Ascending aorta (tissue), 2 donors: Measurements from ENCODE around the gene GALNT13. TPM values are rescaled to one million over a fixed set of nuclear protein-coding genes. Genes with fewer than 3 reads are reported as not detected.

Source experiments
- DNase-seq, 2 donors: peaks; one replicate each; pipeline ENCODE4 v3.0.0-alpha.2; 2019; ENCODE audit warnings: low spot score in 2 of 2
- H3K27ac ChIP-seq, 2 donors: fragments of 200-600 bp; sonication (generic); one replicate each; pipeline ENCODE4 v1.5.1; 2016 to 2017; ENCODE audit warnings: mild to moderate bottlenecking in 1 of 2
- H3K27me3 ChIP-seq: fragments of 200-600 bp; sonication (generic); one replicate; pipeline ENCODE4 v1.5.1; 2017
- H3K36me3 ChIP-seq, 2 donors: fragments of 200-600 bp; sonication (generic); one replicate each; pipeline ENCODE4 v1.5.1; 2016
- H3K4me1 ChIP-seq, 2 donors: fragments of 200-600 bp; sonication (generic); one replicate each; pipeline ENCODE4 v1.5.1; 2016 to 2017; ENCODE audit warnings: mild to moderate bottlenecking in 1 of 2
- H3K4me3 ChIP-seq, 2 donors: fragments of 200-600 bp; sonication (generic); one replicate each; pipeline ENCODE4 v1.5.1; 2016 to 2017; ENCODE audit warnings: mild to moderate bottlenecking in 1 of 2
- H3K9me3 ChIP-seq, 2 donors: fragments of 200-600 bp; sonication (generic); one replicate each; pipeline ENCODE4 v1.5.1; 2016
- intact Hi-C: fragments of 100-400 bp; cut with DNase I; formaldehyde crosslinking; loops from one replicate; pipeline ENCODE4 v1.15.1; 2023
- total RNA-seq: library from RNA; depleted of rRNA; stranded (reverse); fragments of >200 nt; gene quantifications from one replicate; pipeline ENCODE4 v1.1.0, GENCODE V29; 2016
- TF ChIP-seq, protein P1 (sequence below), 3 experiments: fragments of 200-600 bp in 2 of 3; fragments of 450-650 bp in 1 of 3; sonication (generic) in 2 of 3; IDR thresholded peaks; one replicate each; pipeline ENCODE4 v1.5.1; 2016 to 2019; ENCODE audit warnings: antibody characterized with exemption in 3 of 3, mild to moderate bottlenecking in 1 of 3, moderate library complexity in 1 of 3

Gene GALNT13
- total RNA-seq, 1 donor from 2014 or later, result not detected

GRCh38 chr2:153971250-153971649, 99.5 kb downstream of the GALNT13 start:
- H3K27me3 ChIP-seq, result no peaks in the 10 kb centered on the region
- no peaks in the 10 kb centered on the region for H3K4me1 ChIP-seq
- no peak overlapping the region for H3K27ac ChIP-seq
- TF ChIP-seq, protein P1, sequence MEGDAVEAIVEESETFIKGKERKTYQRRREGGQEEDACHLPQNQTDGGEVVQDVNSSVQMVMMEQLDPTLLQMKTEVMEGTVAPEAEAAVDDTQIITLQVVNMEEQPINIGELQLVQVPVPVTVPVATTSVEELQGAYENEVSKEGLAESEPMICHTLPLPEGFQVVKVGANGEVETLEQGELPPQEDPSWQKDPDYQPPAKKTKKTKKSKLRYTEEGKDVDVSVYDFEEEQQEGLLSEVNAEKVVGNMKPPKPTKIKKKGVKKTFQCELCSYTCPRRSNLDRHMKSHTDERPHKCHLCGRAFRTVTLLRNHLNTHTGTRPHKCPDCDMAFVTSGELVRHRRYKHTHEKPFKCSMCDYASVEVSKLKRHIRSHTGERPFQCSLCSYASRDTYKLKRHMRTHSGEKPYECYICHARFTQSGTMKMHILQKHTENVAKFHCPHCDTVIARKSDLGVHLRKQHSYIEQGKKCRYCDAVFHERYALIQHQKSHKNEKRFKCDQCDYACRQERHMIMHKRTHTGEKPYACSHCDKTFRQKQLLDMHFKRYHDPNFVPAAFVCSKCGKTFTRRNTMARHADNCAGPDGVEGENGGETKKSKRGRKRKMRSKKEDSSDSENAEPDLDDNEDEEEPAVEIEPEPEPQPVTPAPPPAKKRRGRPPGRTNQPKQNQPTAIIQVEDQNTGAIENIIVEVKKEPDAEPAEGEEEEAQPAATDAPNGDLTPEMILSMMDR (IDR thresholded peaks at IDR 0.05), result no peak
- no peak overlapping the region for H3K4me3 ChIP-seq
- no peaks in the 10 kb centered on the region for H3K36me3 ChIP-seq
- intact Hi-C loops, result no loop called here
- H3K9me3 ChIP-seq, result no peaks in the 10 kb centered on the region
- no peak for DNase-seq

GRCh38 chr2:153971855-153972254, 100.1 kb downstream of the GALNT13 start:
- TF ChIP-seq, protein P1 (IDR thresholded peaks at IDR 0.05), result no peak

GRCh38 chr2:153972412-153972811, 100.7 kb downstream of the GALNT13 start:
- no peaks in the 10 kb centered on the region for H3K27me3 ChIP-seq
- DNase-seq, result no peak
- no peak overlapping the region for H3K4me3 ChIP-seq
- no peak overlapping the region for H3K27ac ChIP-seq
- H3K4me1 ChIP-seq, result no peaks in the 10 kb centered on the region
- TF ChIP-seq, protein P1 (IDR thresholded peaks at IDR 0.05), result no peak
- H3K9me3 ChIP-seq, result no peaks in the 10 kb centered on the region
- intact Hi-C loops, result no loop called here
- no peaks in the 10 kb centered on the region for H3K36me3 ChIP-seq

More at GRCh38 chr2:153971855-153972254, 100.1 kb downstream of the GALNT13 start:
- Histone ChIP-seq H3K9me3 (no peaks in the 10 kb centered on the region), H3K4me1 (no peaks in the 10 kb centered on the region), H3K27me3 (no peaks in the 10 kb centered on the region), H3K4me3 (no peak overlapping the region), H3K27ac (no peak overlapping the region), H3K36me3 (no peaks in the 10 kb centered on the region)
- DNase-seq, result no peak
- intact Hi-C loops, result no loop called here

GRCh38 chr2:153986488-153987229, 114.9 kb downstream of the GALNT13 start:
- Histone ChIP-seq H3K36me3 (no peaks in the 10 kb centered on the region), H3K4me3 (no peak overlapping the region), H3K4me1 (no peaks in the 10 kb centered on the region), H3K9me3 (no peaks in the 10 kb centered on the region), H3K27me3 (no peaks in the 10 kb centered on the region), H3K27ac (no peak overlapping the region)
- intact Hi-C loops, result loop anchor here (10.0 kb wide), 1 partner anchor 278 kb away; no protein-coding TSS in a partner anchor
- no peak for DNase-seq
- TF ChIP-seq, protein P1 (IDR thresholded peaks at IDR 0.05), result no peak

DNA sequence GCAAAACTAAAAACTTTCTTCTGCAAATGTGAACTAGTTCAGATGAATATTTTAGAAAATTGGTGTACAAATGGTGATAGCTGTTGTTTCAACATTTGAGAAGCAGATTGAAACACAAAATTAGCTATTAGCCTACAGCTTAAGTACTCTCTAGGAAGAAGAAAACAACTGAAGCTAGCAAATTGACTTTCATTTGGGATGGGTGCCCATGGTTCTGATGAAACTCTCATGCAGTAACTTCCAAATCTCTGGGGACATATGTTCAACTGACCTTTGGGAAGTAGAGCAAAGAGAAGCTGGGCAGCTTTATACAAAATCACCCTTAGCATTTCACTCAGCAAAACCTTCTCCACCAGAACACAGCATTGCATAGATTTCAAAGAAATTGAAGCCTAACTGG, 119.0 kb downstream of the GALNT13 start:
- H3K27ac ChIP-seq, result no peak overlapping the region
- no peak overlapping the region for H3K4me3 ChIP-seq
- TF ChIP-seq, protein P1 (IDR thresholded peaks at IDR 0.05), result no peak
- no peaks in the 10 kb centered on the region for H3K4me1 ChIP-seq
- intact Hi-C loops, result no loop called here
- H3K36me3 ChIP-seq, result no peaks in the 10 kb centered on the region
- DNase-seq, result no peak
- no peaks in the 10 kb centered on the region for H3K9me3 ChIP-seq
- H3K27me3 ChIP-seq, result no peaks in the 10 kb centered on the region
